Heart left ventricle (tissue), 13 donors: ENCODE measurements around the gene RNF2.

ENCODE experiments used
- POLR2A ChIP-seq, 2 donors: fragments of 450-650 bp; IDR thresholded peaks; one replicate each; pipeline ENCODE4 v1.6.1; 2017; ENCODE audit warnings: antibody characterized with exemption in 2 of 2, mild to moderate bottlenecking in 2 of 2, moderate library complexity in 2 of 2
- TF ChIP-seq, protein P1 (sequence below), 12 donors: fragments of 200-600 bp; sonication (generic) in 4 of 12; IDR thresholded peaks; one replicate each; pipeline versions ENCODE4 v1.5.0 to v1.8.0; 2018 to 2022; ENCODE audit warnings: antibody characterized with exemption in 12 of 12, mild to moderate bottlenecking in 5 of 12
- donor health status: ischemic (EF 13 %, LVEDD 7.1; RV severe dilation, severe dysfunction).
- donor health status: DM: no; HTN: yes; CAD: no.
- donor health status: DM: no; HTN: no; CAD: no.
- donor health status: ischemic (EF 25% LVEDD 6.9; RV normal size, moderate dysfunction).
- donor health status: ischemic (EF 25% LVEDD 5.7; RV mildly dilated, moderate dysfunction).
- donor health status: ischemic (EF 35%, LVEDD 5.7; RV mildly dilated, moderate dysfunction).
- donor health status: nonischemic (EF 11% LVEDD 7.7; RV severe dilation, severe dysfunction).
- donor health status: DM: yes; HTN: yes; CAD: no.
- donor health status: PGD.
- donor health status: ischemic (EF 29% LVEDD 5.4; RV normal size, mild dysfunction).
- donor health status: nonischemic (EF 23%, LVEDD 6.1; RV moderate dilation, normal function).

DNA sequence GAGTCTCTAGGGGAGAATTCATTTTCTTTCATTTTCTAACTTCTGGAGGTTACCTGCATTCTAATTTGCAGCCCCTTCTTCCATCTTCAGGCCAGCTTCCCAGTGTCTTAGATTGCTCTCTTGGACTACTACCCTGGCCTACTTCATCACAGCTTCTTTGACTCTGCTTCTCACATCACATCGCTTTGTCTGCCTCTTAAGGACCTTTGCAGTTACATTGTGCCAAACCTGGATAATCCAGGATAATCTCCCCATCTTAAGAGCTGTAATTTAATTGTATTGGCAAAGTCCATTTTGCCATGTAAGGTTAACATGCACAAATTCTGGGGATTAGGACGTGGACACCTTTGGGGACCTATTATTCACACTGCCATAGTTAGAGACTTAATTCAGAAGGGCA lies 18.4 kb downstream of the RNF2 start:
- TF ChIP-seq, protein P1, sequence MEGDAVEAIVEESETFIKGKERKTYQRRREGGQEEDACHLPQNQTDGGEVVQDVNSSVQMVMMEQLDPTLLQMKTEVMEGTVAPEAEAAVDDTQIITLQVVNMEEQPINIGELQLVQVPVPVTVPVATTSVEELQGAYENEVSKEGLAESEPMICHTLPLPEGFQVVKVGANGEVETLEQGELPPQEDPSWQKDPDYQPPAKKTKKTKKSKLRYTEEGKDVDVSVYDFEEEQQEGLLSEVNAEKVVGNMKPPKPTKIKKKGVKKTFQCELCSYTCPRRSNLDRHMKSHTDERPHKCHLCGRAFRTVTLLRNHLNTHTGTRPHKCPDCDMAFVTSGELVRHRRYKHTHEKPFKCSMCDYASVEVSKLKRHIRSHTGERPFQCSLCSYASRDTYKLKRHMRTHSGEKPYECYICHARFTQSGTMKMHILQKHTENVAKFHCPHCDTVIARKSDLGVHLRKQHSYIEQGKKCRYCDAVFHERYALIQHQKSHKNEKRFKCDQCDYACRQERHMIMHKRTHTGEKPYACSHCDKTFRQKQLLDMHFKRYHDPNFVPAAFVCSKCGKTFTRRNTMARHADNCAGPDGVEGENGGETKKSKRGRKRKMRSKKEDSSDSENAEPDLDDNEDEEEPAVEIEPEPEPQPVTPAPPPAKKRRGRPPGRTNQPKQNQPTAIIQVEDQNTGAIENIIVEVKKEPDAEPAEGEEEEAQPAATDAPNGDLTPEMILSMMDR (IDR thresholded peaks at IDR 0.05), result no peak
- no peak for TF ChIP-seq POLR2A (IDR thresholded peaks at IDR 0.05)
